Liver (tissue), 3 donors: ENCODE data around the gene TPK1.

Source experiments
- CTCF ChIP-seq: fragments of 150-350 bp; IDR thresholded peaks from 2 replicates; pipeline ENCODE4 v1.5.1; 2017; ENCODE audit warnings: improper control_type of control experiment, low read depth, low read length; ENCODE audit not compliant: missing input control
- FOXA2 ChIP-seq: IDR thresholded peaks from 2 replicates; pipeline ENCODE4 v1.6.1; 2016; ENCODE audit warnings: antibody characterized with exemption
- GABPA ChIP-seq, 2 donors: IDR thresholded peaks in 1 of 2; conservative IDR thresholded peaks in 1 of 2; 2 replicates each; pipeline ENCODE4 v1.6.1; 2016; ENCODE audit warnings: antibody characterized with exemption in 2 of 2, mild to moderate bottlenecking in 1 of 2, moderate library complexity in 1 of 2
- HNF4A ChIP-seq, 2 donors: conservative IDR thresholded peaks; 2 replicates each; pipeline ENCODE4 v1.6.1; 2016; ENCODE audit warnings: antibody characterized with exemption in 2 of 2, mild to moderate bottlenecking in 2 of 2
- JUND ChIP-seq, 2 donors: IDR thresholded peaks; 2 replicates each; pipeline ENCODE4 v1.6.1; 2016; ENCODE audit warnings: antibody characterized with exemption in 2 of 2
- MAX ChIP-seq: IDR thresholded peaks from 2 replicates; pipeline ENCODE4 v1.6.1; 2016; ENCODE audit warnings: antibody characterized with exemption
- RAD21 ChIP-seq, 2 donors: IDR thresholded peaks; 2 replicates each; pipeline ENCODE4 v1.6.1; 2016; ENCODE audit warnings: antibody characterized with exemption in 2 of 2, mild to moderate bottlenecking in 2 of 2
- REST ChIP-seq: IDR thresholded peaks from 2 replicates; pipeline ENCODE4 v1.6.1; 2016; ENCODE audit warnings: antibody characterized with exemption, mild to moderate bottlenecking
- RXRA ChIP-seq, 2 donors: IDR thresholded peaks; 2 replicates each; pipeline ENCODE4 v1.6.1; 2017 to 2018; ENCODE audit warnings: antibody characterized with exemption in 2 of 2, mild to moderate bottlenecking in 1 of 2
- SP1 ChIP-seq: IDR thresholded peaks from 2 replicates; pipeline ENCODE4 v1.6.1; 2018; ENCODE audit warnings: antibody characterized with exemption, mild to moderate bottlenecking
- TAF1 ChIP-seq: conservative IDR thresholded peaks from 2 replicates; pipeline ENCODE4 v1.6.1; 2016; ENCODE audit warnings: antibody characterized with exemption, mild to moderate bottlenecking
- YY1 ChIP-seq: IDR thresholded peaks from 2 replicates; pipeline ENCODE4 v1.6.1; 2016; ENCODE audit warnings: antibody characterized with exemption, mild to moderate bottlenecking
- donor health status: healthy.
- donor health status: healthy.

GRCh38 chr7:144494355-144494754 is 341.5 kb downstream of the TPK1 start:
- TF ChIP-seq CTCF (no peak), GABPA (IDR thresholded peaks at IDR 0.05 in 1 of 2, conservative IDR thresholded peaks at IDR 0.05 in 1 of 2) (no peak), YY1 (no peak), JUND (IDR thresholded peaks at IDR 0.05) (no peak), HNF4A (conservative IDR thresholded peaks at IDR 0.05) (no peak), FOXA2 (no peak), TAF1 (no peak), RXRA (IDR thresholded peaks at IDR 0.05) (no peak), MAX (no peak), REST (no peak), SP1 (no peak), RAD21 (IDR thresholded peaks at IDR 0.05) (no peak)
